A549 (cell line): ENCODE results near the gene MORN1.

Source experiments
- CBX8 ChIP-seq: fragments of 200-600 bp; sonication (generic); IDR thresholded peaks from 2 replicates; pipeline ENCODE4 v1.6.1; 2016
- CEBPB ChIP-seq, 2 experiments: fragments of >200 bp in 1 of 2; sonication (Bioruptor Twin) in 1 of 2; formaldehyde crosslinking in 1 of 2; IDR thresholded peaks; 2 replicates each; pipeline ENCODE4 v1.6.1; 2012 to 2016
- EP300 ChIP-seq, 2 experiments: fragments of >200 bp; sonication (Bioruptor Twin); formaldehyde crosslinking; IDR thresholded peaks; 2 replicates in 1 of 2; 3 replicates in 1 of 2; pipeline ENCODE4 v1.6.1; 2016 to 2017
- MAFK ChIP-seq: fragments of 450-650 bp; IDR thresholded peaks from 2 replicates; pipeline ENCODE4 v1.6.1; 2014; ENCODE audit not compliant: partially characterized antibody
- NR3C1 ChIP-seq: fragments of >200 bp; sonication (Bioruptor Twin); formaldehyde crosslinking; IDR thresholded peaks from 3 replicates; pipeline ENCODE4 v1.6.1; 2017
- PBX3 ChIP-seq: IDR thresholded peaks from 2 replicates; pipeline ENCODE4 v1.6.1; 2012
- ZSCAN20 ChIP-seq: fragments of 250-450 bp; sonication (Bioruptor Pico); IDR thresholded peaks from 2 replicates; pipeline ENCODE4 v1.8.0; 2022; ENCODE audit warnings: mild to moderate bottlenecking, moderate library complexity
- TF ChIP-seq, protein P1 (sequence below): fragments of >200 bp; sonication (Bioruptor Twin); formaldehyde crosslinking; IDR thresholded peaks from 3 replicates; pipeline ENCODE4 v1.5.1; 2016

DNA sequence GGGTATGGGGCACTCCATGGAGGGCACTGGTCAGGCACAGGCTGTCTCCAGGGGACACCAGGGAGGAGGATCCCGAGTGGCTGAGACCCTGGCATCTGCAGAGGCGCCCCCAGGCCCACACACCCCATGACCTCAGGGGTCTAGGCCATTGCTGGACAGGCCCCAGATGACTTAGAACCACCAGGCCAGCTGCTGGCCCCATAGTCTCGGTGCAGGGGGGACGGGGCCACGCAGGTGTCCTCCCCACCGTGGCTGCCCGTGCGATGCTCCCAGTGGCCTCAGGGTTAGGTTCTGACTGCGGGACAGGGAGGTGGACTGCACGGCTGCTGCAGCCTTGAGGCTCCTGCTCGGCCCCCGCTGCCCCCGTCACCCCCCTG is 44.0 kb downstream of the MORN1 start:
- TF ChIP-seq CEBPB (IDR thresholded peaks at IDR 0.05) (no peak), NR3C1 (no peak), EP300 (IDR thresholded peaks at IDR 0.05) (no peak), MAFK (no peak), ZSCAN20 (no peak), PBX3 (no peak), CBX8 (no peak)
- TF ChIP-seq, protein P1, sequence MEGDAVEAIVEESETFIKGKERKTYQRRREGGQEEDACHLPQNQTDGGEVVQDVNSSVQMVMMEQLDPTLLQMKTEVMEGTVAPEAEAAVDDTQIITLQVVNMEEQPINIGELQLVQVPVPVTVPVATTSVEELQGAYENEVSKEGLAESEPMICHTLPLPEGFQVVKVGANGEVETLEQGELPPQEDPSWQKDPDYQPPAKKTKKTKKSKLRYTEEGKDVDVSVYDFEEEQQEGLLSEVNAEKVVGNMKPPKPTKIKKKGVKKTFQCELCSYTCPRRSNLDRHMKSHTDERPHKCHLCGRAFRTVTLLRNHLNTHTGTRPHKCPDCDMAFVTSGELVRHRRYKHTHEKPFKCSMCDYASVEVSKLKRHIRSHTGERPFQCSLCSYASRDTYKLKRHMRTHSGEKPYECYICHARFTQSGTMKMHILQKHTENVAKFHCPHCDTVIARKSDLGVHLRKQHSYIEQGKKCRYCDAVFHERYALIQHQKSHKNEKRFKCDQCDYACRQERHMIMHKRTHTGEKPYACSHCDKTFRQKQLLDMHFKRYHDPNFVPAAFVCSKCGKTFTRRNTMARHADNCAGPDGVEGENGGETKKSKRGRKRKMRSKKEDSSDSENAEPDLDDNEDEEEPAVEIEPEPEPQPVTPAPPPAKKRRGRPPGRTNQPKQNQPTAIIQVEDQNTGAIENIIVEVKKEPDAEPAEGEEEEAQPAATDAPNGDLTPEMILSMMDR, result no peak
